Body of pancreas (tissue), 4 donors: ENCODE measurements around the gene PRTN3.

ENCODE experiments used
- POLR2A ChIP-seq, 3 donors: fragments of 450-650 bp; IDR thresholded peaks; one replicate each; pipeline ENCODE4 v1.6.1; 2016; ENCODE audit warnings: antibody characterized with exemption in 3 of 3, mild to moderate bottlenecking in 2 of 3
- TF ChIP-seq, protein P1 (sequence below), 7 experiments: fragments of 450-650 bp in 4 of 7; fragments of 200-600 bp in 3 of 7; sonication (generic) in 3 of 7; IDR thresholded peaks; one replicate each; pipeline ENCODE4 v1.5.1; 2016 to 2019; ENCODE audit warnings: antibody characterized with exemption in 7 of 7

DNA sequence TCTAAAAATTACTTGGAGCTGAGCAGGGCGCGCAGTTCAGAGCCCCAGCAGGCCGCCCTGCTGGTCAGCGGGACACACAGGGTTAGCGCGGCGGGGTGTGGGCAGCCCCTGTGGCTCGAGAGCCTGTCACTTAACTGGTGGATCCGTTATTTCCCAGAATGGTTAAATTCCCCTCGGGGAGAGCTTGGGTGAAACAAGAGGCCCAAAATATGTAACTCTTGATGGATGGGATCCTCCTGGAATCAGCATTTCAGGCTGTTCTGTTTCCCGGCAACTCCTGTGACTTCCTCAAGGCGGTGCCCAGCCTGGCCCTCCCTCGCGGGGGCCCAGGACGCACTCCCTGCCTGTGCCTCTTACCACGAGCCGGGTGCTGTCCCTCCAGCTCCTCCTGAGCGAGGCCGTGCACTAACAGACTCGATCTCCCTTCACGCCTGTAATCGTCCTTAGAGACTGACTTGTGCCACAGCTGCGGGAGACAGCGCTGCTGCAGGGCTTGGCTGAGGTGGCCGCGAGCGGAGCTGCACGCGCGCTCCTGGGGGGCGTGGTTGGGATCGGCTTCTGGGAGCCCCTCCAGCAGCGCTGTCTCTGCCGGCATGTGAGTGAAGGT is 33.9 kb upstream of the PRTN3 start:
- TF ChIP-seq, protein P1, sequence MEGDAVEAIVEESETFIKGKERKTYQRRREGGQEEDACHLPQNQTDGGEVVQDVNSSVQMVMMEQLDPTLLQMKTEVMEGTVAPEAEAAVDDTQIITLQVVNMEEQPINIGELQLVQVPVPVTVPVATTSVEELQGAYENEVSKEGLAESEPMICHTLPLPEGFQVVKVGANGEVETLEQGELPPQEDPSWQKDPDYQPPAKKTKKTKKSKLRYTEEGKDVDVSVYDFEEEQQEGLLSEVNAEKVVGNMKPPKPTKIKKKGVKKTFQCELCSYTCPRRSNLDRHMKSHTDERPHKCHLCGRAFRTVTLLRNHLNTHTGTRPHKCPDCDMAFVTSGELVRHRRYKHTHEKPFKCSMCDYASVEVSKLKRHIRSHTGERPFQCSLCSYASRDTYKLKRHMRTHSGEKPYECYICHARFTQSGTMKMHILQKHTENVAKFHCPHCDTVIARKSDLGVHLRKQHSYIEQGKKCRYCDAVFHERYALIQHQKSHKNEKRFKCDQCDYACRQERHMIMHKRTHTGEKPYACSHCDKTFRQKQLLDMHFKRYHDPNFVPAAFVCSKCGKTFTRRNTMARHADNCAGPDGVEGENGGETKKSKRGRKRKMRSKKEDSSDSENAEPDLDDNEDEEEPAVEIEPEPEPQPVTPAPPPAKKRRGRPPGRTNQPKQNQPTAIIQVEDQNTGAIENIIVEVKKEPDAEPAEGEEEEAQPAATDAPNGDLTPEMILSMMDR (IDR thresholded peaks at IDR 0.05) = no peak
- no peak for TF ChIP-seq POLR2A (IDR thresholded peaks at IDR 0.05)
